ENCODE data around the gene PTPN4. TPM values are rescaled to one million over a fixed set of nuclear protein-coding genes. Genes with fewer than 3 reads are reported as not detected.
"Not testable (repeated sequence)": the region's sequence is repeated elsewhere in the genome, so short reads cannot be mapped to it uniquely, and the experiment has no call there.

PTPN4 gene
- total RNA-seq, 2 donors from 2014 or later = 12.2 to 21.1 TPM

GRCh38 chr2:119982506-119982905 is 222.8 kb downstream of the PTPN4 start:
- Histone ChIP-seq H3K27ac (no peak overlapping the region), H3K9me3 (no peaks in the 10 kb centered on the region), H3K4me3 (no peak overlapping the region), H3K27me3 (no peaks in the 10 kb centered on the region), H3K36me3 (replicated peaks in 1 of 2; ENCODE audit: insufficient read depth in 1 of 2, low read depth in 2 of 2) (no peaks in the 10 kb centered on the region), H3K4me1 (no peaks in the 10 kb centered on the region)
- intact Hi-C loops (cut with DNase I) = no loop called here
- 70 to 81% methylated on average over 2 of the region's 2 CpGs for WGBS, 2 donors
- TF ChIP-seq POLR2A (IDR thresholded peaks at IDR 0.05) (no peak), CTCF (IDR thresholded peaks at IDR 0.05) (no peak)
- no peak for DNase-seq
- ATAC-seq = no peak

GRCh38 chr2:119983108-119983507 is 223.4 kb downstream of the PTPN4 start:
- H3K27me3 ChIP-seq = no peaks in the 10 kb centered on the region
- TF ChIP-seq CTCF (IDR thresholded peaks at IDR 0.05) = no peak
- TF ChIP-seq POLR2A (IDR thresholded peaks at IDR 0.05) = no peak
- no peak for DNase-seq
- no peak for ATAC-seq
- no peak overlapping the region for H3K27ac ChIP-seq
- 89 to 91% methylated on average over 3 of the region's 3 CpGs for WGBS, 2 donors
- H3K9me3 ChIP-seq = no peaks in the 10 kb centered on the region
- no peaks in the 10 kb centered on the region for H3K36me3 ChIP-seq (replicated peaks in 1 of 2; ENCODE audit: insufficient read depth in 1 of 2, low read depth in 2 of 2)
- intact Hi-C loops (cut with DNase I) = no loop called here
- H3K4me1 ChIP-seq = no peaks in the 10 kb centered on the region
- no peak overlapping the region for H3K4me3 ChIP-seq

- intact Hi-C loops (cut with DNase I) = no loop called here
- H3K4me3 ChIP-seq = no peak overlapping the region
- 67 to 72% methylated on average over 3 of the region's 3 CpGs for WGBS, 2 donors
- H3K27ac ChIP-seq = no peak overlapping the region
- H3K4me1 ChIP-seq = no peaks in the 10 kb centered on the region
- ATAC-seq (no peak), DNase-seq (no peak)
- TF ChIP-seq CTCF (IDR thresholded peaks at IDR 0.05) (no peak), POLR2A (IDR thresholded peaks at IDR 0.05) (no peak)
- no peaks in the 10 kb centered on the region for H3K9me3 ChIP-seq
- no peaks in the 10 kb centered on the region for H3K36me3 ChIP-seq (replicated peaks in 1 of 2; ENCODE audit: insufficient read depth in 1 of 2, low read depth in 2 of 2)
- H3K27me3 ChIP-seq = no peaks in the 10 kb centered on the region
These were observed 236.4 kb downstream of the PTPN4 start for GRCh38 chr2:119996148-119996547.

GRCh38 chr2:119996896-119997891 is 237.5 kb downstream of the PTPN4 start:
- H3K36me3 ChIP-seq (replicated peaks in 1 of 2; ENCODE audit: insufficient read depth in 1 of 2, low read depth in 2 of 2); H3K9me3 ChIP-seq; H3K4me3 ChIP-seq; H3K27ac ChIP-seq; H3K27me3 ChIP-seq; DNase-seq; ATAC-seq; intact Hi-C loops (cut with DNase I); H3K4me1 ChIP-seq: not testable (repeated sequence)
- WGBS, 2 donors = 63 to 88% methylated on average over 8 to 27 of the region's 55 CpGs

- Histone ChIP-seq H3K9me3 (no peaks in the 10 kb centered on the region), H3K4me3 (no peak overlapping the region), H3K4me1 (no peaks in the 10 kb centered on the region), H3K27ac (no peak overlapping the region), H3K27me3 (no peaks in the 10 kb centered on the region), H3K36me3 (replicated peaks in 1 of 2; ENCODE audit: insufficient read depth in 1 of 2, low read depth in 2 of 2) (no peaks in the 10 kb centered on the region)
- TF ChIP-seq CTCF (IDR thresholded peaks at IDR 0.05) = no peak
- TF ChIP-seq POLR2A (IDR thresholded peaks at IDR 0.05) = no peak
- ATAC-seq (no peak), DNase-seq (no peak)
- intact Hi-C loops (cut with DNase I) = no loop called here
- WGBS, 2 donors = 95 to 100% methylated on average over 1 of the region's 1 CpG
These were observed 241.7 kb downstream of the PTPN4 start for GRCh38 chr2:120001471-120001870.

All from body of pancreas (tissue), 4 donors.